Measurements from ENCODE around the gene BBX.

DNA sequence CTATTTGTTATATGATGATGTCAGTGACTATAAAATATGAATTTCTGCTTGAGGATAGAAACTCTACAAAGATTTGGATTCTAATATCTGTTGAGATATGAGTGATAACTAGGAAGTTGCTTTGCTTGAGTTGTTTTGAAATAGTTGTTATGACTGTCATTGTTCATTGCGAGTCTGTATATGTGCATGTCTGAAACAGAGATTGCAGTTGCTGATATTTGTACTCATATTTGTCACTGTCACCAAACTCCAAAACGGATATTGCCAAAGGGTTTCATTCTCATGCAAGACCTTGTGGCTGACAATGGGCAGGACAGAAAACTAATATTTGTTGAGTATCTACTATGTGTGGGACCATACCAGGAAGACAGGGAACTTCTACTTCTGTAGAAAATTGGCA is 327.9 kb downstream of the BBX start:
- TF ChIP-seq, protein P1, sequence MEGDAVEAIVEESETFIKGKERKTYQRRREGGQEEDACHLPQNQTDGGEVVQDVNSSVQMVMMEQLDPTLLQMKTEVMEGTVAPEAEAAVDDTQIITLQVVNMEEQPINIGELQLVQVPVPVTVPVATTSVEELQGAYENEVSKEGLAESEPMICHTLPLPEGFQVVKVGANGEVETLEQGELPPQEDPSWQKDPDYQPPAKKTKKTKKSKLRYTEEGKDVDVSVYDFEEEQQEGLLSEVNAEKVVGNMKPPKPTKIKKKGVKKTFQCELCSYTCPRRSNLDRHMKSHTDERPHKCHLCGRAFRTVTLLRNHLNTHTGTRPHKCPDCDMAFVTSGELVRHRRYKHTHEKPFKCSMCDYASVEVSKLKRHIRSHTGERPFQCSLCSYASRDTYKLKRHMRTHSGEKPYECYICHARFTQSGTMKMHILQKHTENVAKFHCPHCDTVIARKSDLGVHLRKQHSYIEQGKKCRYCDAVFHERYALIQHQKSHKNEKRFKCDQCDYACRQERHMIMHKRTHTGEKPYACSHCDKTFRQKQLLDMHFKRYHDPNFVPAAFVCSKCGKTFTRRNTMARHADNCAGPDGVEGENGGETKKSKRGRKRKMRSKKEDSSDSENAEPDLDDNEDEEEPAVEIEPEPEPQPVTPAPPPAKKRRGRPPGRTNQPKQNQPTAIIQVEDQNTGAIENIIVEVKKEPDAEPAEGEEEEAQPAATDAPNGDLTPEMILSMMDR (conservative IDR thresholded peaks at IDR 0.05; ENCODE audit: low read depth, low read length) = no peak
- TF ChIP-seq, protein P2, sequence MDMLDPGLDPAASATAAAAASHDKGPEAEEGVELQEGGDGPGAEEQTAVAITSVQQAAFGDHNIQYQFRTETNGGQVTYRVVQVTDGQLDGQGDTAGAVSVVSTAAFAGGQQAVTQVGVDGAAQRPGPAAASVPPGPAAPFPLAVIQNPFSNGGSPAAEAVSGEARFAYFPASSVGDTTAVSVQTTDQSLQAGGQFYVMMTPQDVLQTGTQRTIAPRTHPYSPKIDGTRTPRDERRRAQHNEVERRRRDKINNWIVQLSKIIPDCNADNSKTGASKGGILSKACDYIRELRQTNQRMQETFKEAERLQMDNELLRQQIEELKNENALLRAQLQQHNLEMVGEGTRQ (IDR thresholded peaks at IDR 0.05; ENCODE audit: low read depth, low read length) = no peak
- TF ChIP-seq SMC3 (IDR thresholded peaks at IDR 0.05; ENCODE audit: low read depth, low read length) (no peak), POLR2A (IDR thresholded peaks at IDR 0.05; ENCODE audit: low read depth, low read length) (no peak), RAD21 (IDR thresholded peaks at IDR 0.05; ENCODE audit: low read length) (no peak), RFX5 (IDR thresholded peaks at IDR 0.05; ENCODE audit: low read depth, low read length) (no peak), MXI1 (IDR thresholded peaks at IDR 0.05; ENCODE audit: borderline replicate concordance, low read depth, low read length) (no peak), RCOR1 (IDR thresholded peaks at IDR 0.05; ENCODE audit: insufficient replicate concordance, low read length) (no peak), MAFK (IDR thresholded peaks at IDR 0.05; ENCODE audit: low read depth, low read length) (no peak)

Measured in IMR-90 (cell line).